Measurements from ENCODE around the gene RCAN1. TPM values are rescaled to one million over a fixed set of nuclear protein-coding genes. Genes with fewer than 3 reads are reported as not detected.
"Not testable (repeated sequence)": the region's sequence is repeated elsewhere in the genome, so short reads cannot be mapped to it uniquely, and the experiment has no call there.

The RCAN1 gene
- total RNA-seq, 5 donors from 2014 or later (not counting 1 experiment from before 2014, with no cell fraction given), result 5.2 to 8.2 (median 5.8) TPM

GRCh38 chr21:34498623-34499022 lies 116.3 kb downstream of the RCAN1 start:
- ChIA-PET POLR2A (no interaction called here), CTCF (no interaction called here)
- 90% methylated on average over 2 of the region's 3 CpGs for WGBS (ENCODE audit: insufficient coverage)
- H3K9me3 Mint-ChIP-seq, result peaks cover 24 to 33% (median 24%) of the 10 kb centered on the region in 3 donors
- Histone ChIP-seq H3K4me1 (ENCODE audit: control insufficient read depth in 1 of 2, extremely low read depth in 1 of 2, insufficient read depth in 2 of 2, low read length in 2 of 2) (no peaks in the 10 kb centered on the region), H3K4me3 (ENCODE audit: control insufficient read depth in 1 of 2, extremely low read depth in 1 of 2, low read length in 1 of 2) (no peak overlapping the region), H3K9me3 (no peaks in the 10 kb centered on the region), H3K27ac (ENCODE audit: low read length) (no peak overlapping the region), H3K27me3 (replicated peaks in 1 of 2; ENCODE audit: control insufficient read depth in 2 of 2, extremely low read depth in 1 of 2, insufficient read depth in 2 of 2, low read length in 1 of 2) (peaks cover 0 to 9% of the 10 kb centered on the region in 2 experiments), H3K36me3 (ENCODE audit: control insufficient read depth in 2 of 2, extremely low read depth in 1 of 2, insufficient read depth in 1 of 2, low read length in 1 of 2) (no peaks in the 10 kb centered on the region)
- no peak overlapping the region for H3K27ac Mint-ChIP-seq
- H3K4me3 Mint-ChIP-seq, result no peak overlapping the region
- no peaks in the 10 kb centered on the region for H3K4me1 Mint-ChIP-seq
- H3K27me3 Mint-ChIP-seq, result peaks cover 8 to 10% of the 10 kb centered on the region in 2 donors
- ATAC-seq (replicated peaks in 1 of 4), result no peak
- DNase-seq, result no peak
- H3K36me3 Mint-ChIP-seq, result peaks cover 5% of the 10 kb centered on the region

- H3K4me3 Mint-ChIP-seq; H3K4me3 ChIP-seq (ENCODE audit: control insufficient read depth in 1 of 2, extremely low read depth in 1 of 2, low read length in 1 of 2); H3K27ac Mint-ChIP-seq; CTCF ChIA-PET; H3K4me1 ChIP-seq (ENCODE audit: control insufficient read depth in 1 of 2, extremely low read depth in 1 of 2, insufficient read depth in 2 of 2, low read length in 2 of 2); ATAC-seq (replicated peaks in 1 of 4); H3K9me3 ChIP-seq; H3K27me3 Mint-ChIP-seq; H3K27me3 ChIP-seq (replicated peaks in 1 of 2; ENCODE audit: control insufficient read depth in 2 of 2, extremely low read depth in 1 of 2, insufficient read depth in 2 of 2, low read length in 1 of 2); H3K4me1 Mint-ChIP-seq; DNase-seq; H3K36me3 Mint-ChIP-seq; H3K36me3 ChIP-seq (ENCODE audit: control insufficient read depth in 2 of 2, extremely low read depth in 1 of 2, insufficient read depth in 1 of 2, low read length in 1 of 2); H3K9me3 Mint-ChIP-seq; POLR2A ChIA-PET; H3K27ac ChIP-seq (ENCODE audit: low read length): not testable (repeated sequence)
- WGBS (ENCODE audit: insufficient coverage), result no CpG with 5 or more reads among the region's 5 CpGs
Measured at GRCh38 chr21:34483854-34484253, 131.1 kb downstream of the RCAN1 start.

GRCh38 chr21:34483435-34483834 lies 131.5 kb downstream of the RCAN1 start:
- POLR2A ChIA-PET; H3K27me3 ChIP-seq (replicated peaks in 1 of 2; ENCODE audit: control insufficient read depth in 2 of 2, extremely low read depth in 1 of 2, insufficient read depth in 2 of 2, low read length in 1 of 2); H3K9me3 ChIP-seq; H3K27ac ChIP-seq (ENCODE audit: low read length); H3K36me3 ChIP-seq (ENCODE audit: control insufficient read depth in 2 of 2, extremely low read depth in 1 of 2, insufficient read depth in 1 of 2, low read length in 1 of 2); H3K36me3 Mint-ChIP-seq; ATAC-seq (replicated peaks in 1 of 4); DNase-seq; H3K4me3 Mint-ChIP-seq; H3K27me3 Mint-ChIP-seq; H3K4me1 Mint-ChIP-seq; H3K27ac Mint-ChIP-seq; H3K9me3 Mint-ChIP-seq; H3K4me1 ChIP-seq (ENCODE audit: control insufficient read depth in 1 of 2, extremely low read depth in 1 of 2, insufficient read depth in 2 of 2, low read length in 2 of 2); H3K4me3 ChIP-seq (ENCODE audit: control insufficient read depth in 1 of 2, extremely low read depth in 1 of 2, low read length in 1 of 2); CTCF ChIA-PET: not testable (repeated sequence)
- no CpG with 5 or more reads among the region's 3 CpGs for WGBS (ENCODE audit: insufficient coverage)

- H3K27ac ChIP-seq (ENCODE audit: low read length); DNase-seq; H3K27me3 Mint-ChIP-seq; ATAC-seq (replicated peaks in 1 of 4); H3K36me3 ChIP-seq (ENCODE audit: control insufficient read depth in 2 of 2, extremely low read depth in 1 of 2, insufficient read depth in 1 of 2, low read length in 1 of 2); H3K4me3 ChIP-seq (ENCODE audit: control insufficient read depth in 1 of 2, extremely low read depth in 1 of 2, low read length in 1 of 2); H3K4me1 ChIP-seq (ENCODE audit: control insufficient read depth in 1 of 2, extremely low read depth in 1 of 2, insufficient read depth in 2 of 2, low read length in 2 of 2); POLR2A ChIA-PET; H3K27ac Mint-ChIP-seq; H3K4me1 Mint-ChIP-seq; H3K36me3 Mint-ChIP-seq; H3K27me3 ChIP-seq (replicated peaks in 1 of 2; ENCODE audit: control insufficient read depth in 2 of 2, extremely low read depth in 1 of 2, insufficient read depth in 2 of 2, low read length in 1 of 2); H3K4me3 Mint-ChIP-seq; CTCF ChIA-PET; H3K9me3 Mint-ChIP-seq; H3K9me3 ChIP-seq: not testable (repeated sequence)
- WGBS (ENCODE audit: insufficient coverage), result no CpG with 5 or more reads among the region's 3 CpGs
Measured at GRCh38 chr21:34467333-34467732, 147.6 kb downstream of the RCAN1 start.

Other genes with a start within 250 kb of the RCAN1 start
- gene SMIM11, start 239.6 kb downstream of the RCAN1 start, total RNA-seq, result 10 to 100 TPM in 1 of 5 donors, 1 to 10 TPM in 4; 7.1 to 11.7 (median 8.3) TPM
- not detected for gene SMIM34, start 191.2 kb downstream of the RCAN1 start, total RNA-seq
- under 1 TPM in 3 of 5 donors, not detected in 2; 0.20 to 0.39 (median 0.32) TPM for gene KCNE1, start 102.9 kb downstream of the RCAN1 start, total RNA-seq
- gene CLIC6, start 53.9 kb upstream of the RCAN1 start, total RNA-seq, result under 1 TPM; 0.10 to 0.98 (median 0.46) TPM